Activated CD4-positive, alpha-beta T cell treated with anti-CD3 and anti-CD28 coated beads, Interleukin-2, amount 50 U/mL, for 1 hour (primary cell): Measurements from ENCODE around the gene USP53.
"Not testable (repeated sequence)": the region's sequence is repeated elsewhere in the genome, so short reads cannot be mapped to it uniquely, and the experiment has no call there.

Source experiments
- DNase-seq: peaks from one replicate; pipeline ENCODE4 v3.0.0-alpha.2; 2020

The USP53 gene

DNA sequence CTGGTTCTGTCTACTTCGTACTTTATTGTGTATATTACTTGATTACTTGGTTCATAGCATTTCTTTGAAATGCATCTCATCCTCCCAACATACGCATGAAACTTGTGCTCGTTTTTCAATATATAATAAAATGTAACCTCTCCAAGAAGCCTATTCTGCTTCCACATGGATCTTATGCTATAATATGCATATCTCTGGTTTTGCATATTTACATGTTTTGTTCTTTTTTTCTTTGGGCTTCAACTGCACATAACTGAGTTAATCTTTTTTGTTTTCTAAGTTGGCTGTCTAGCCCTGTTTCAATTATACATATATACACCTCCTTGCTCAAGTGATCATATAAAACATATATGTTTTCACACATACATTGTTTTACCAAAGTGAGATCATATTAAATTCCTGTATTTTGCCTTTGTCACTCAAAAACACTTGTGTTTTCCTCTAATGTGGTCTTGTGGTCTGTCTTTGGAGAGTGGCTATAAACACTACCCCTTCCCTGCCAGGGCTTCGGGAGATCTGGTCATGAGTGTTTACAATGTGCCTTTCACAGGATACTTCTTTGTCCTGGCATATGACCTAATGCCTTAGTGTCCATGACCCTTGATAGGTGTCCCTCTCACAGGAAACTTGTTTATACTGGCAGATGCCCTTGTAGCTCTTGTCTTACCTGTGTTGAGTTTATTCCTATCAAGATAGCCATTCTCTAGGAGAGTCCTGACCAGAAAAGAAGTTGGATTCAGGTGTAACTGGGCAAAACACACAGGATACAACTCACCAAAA, 17.6 kb downstream of the USP53 start:
- no peak for DNase-seq

- DNase-seq = no peak
Observed at GRCh38 chr4:119231491-119231890, 19.0 kb downstream of the USP53 start.

GRCh38 chr4:119232286-119232685, 19.8 kb downstream of the USP53 start:
- no peak for DNase-seq

GRCh38 chr4:119233191-119233590, 20.7 kb downstream of the USP53 start:
- no peak for DNase-seq

- no peak for DNase-seq
Observed at GRCh38 chr4:119233750-119234149, 21.2 kb downstream of the USP53 start.

- DNase-seq = no peak
Observed at GRCh38 chr4:119237201-119237600, 24.7 kb downstream of the USP53 start.

GRCh38 chr4:119237642-119238041, 25.1 kb downstream of the USP53 start:
- DNase-seq = no peak

DNA sequence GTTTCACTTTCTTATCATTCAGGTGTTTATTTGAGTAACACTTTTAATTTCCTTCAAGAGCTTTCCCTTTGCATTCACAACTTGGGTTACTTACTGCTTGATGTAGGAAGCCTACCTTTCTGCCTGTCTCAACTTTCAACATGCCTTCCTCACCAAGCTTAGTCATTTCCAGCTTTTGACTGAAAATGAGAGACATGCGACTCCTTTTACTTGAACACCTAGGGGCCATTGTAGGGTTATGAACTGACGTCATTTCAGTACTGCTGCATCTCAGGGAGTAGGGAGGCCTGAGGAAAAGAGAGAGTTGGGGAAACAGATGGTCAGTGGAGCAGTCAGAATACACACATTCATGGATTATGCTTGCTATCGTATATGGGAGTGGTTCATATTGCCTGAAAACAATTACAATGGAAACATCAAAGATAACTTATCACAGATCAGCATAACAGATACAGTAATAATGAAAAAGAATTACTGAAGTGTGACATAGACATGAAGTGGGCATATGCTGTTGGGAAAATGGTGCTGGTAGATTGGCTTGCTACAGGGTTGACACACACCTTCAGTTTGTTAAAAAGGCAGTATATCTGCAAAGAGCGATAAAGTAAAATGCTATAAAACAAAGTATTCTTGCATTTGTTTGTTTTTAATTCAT, 25.7 kb downstream of the USP53 start:
- no peak for DNase-seq

DNA sequence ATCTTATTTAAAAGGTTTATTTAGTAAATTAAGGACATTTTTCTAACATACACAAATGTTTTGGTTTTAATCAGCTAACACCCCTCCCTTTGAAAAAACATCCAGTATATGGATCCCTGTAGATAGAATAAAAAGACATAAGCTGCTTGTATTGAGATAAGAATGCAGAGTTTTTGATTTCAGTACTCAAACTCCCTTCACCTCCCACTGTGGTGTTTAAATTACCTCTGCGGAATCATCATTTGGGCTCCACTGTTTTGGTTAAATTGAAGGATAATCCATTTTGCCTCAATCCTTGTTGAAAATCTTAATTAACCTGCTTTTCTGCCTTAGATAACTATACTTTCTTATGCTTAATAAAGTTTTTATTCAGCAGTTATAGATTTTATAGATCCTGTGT, 27.6 kb downstream of the USP53 start:
- DNase-seq = no peak

DNA sequence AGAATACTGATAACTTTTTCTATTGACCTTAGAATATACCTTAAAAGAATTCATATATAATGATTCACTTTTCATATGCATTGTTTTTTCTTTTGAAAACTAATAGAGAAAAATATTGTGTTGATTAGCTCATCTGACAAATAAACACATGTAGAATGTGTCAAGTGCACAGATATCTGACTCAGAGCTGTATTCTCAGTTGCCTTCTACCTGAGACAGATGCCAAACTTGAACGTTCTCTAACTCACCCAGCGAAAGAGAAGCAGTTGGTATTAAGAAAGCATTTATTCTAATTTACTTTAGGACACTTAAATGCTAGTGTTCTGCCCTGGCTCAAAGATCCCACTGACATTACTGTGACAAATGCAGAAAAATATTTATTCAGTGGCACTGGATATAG, 28.1 kb downstream of the USP53 start:
- DNase-seq = no peak

DNA sequence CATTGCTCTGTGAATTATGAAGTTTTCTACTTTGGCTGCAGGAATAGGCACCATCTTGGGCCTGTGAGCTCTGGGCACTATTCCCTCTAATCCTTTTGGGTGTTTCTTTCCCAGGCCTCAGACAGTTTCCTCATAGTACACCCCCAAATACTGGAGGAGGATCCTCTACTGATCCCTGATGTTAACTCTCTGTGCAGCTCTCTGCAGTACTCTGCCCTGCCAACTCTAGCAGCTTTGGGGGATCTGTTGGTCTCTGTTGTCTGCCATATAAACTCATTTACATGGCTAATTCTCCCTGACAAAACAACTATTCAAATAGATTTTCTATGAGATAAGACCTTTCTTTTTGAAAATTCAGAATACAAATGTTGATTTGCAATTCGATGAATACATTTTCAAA, 29.9 kb downstream of the USP53 start:
- no peak for DNase-seq

GRCh38 chr4:119243868-119244267, 31.4 kb downstream of the USP53 start:
- no peak for DNase-seq

DNA sequence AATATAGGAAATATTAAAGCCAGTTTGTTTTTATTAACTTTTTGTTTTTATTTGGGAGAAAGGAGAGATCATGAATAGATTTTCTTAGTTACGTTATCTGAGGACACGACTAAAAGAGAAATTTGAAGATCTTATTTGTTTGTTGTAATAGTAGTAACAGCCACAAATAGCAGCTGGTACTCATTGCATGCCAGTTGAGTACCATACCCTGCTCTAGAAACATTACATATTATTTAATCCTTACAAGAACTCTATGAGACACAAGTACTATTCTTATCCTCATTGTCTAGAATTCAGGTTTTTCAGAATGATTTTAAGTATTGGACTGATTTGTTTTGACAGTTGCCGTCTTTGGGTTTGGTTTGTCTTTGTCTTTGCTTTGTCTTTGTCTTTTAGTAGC, 31.8 kb downstream of the USP53 start:
- DNase-seq = no peak

DNA sequence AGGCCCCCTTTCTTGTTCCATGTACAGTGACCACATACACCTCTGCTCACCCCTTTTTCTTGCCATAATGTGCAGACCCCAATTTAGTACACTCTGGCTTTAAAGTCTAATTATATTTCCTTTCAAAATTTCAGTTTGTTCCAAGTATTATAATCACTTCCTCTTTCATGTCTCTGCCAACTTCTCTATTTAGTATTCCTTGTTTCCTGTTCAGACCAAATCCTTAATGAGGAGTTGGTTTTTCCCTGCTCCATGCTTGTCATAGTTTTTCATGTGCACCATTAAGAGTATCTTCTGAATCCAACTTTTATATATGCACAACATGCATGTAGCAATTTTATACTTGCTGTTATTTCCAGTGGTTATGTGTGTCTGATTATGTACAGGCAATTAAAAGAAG, 32.3 kb downstream of the USP53 start:
- no peak for DNase-seq

GRCh38 chr4:119246177-119246733, 33.7 kb downstream of the USP53 start:
- DNase-seq = no peak

DNA sequence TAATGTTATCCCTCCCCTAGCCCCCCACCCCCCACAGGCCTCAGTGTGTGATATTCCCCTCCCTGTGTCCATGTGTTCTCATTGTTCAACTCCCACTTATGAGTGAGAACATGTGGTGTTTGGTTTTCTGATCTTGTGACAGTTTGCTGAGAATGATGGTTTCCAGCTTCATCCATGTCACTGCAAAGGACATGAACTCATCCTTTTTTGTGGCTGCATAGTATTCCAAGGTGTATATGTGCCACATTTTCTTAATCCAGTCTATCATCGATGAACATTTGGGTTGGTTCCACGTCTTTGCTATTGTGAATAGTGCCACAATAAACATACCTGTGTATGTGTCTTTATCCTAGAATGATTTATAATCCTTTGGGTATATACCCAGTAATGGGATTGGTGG, 38.5 kb downstream of the USP53 start:
- DNase-seq = not testable (repeated sequence)

- DNase-seq = not testable (repeated sequence)
Observed at GRCh38 chr4:119255223-119255622, 42.7 kb downstream of the USP53 start.

DNA sequence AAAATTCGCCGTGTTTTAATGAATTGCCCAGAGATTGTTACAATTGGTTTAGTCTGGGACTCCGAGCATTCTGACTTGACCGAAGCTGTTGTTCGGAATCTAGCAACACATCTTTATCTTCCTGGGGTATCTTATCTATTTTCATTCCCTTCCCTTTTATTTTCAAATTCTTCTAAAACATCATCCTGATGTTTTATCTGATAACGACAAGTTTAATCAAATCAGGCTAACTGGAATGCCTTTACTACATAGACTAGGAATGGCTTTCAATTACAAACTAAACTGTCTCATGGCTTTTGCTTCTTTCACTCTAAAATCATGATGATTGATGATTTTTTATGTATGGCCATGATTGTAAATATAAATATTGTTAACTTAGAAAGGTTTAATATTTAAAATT, 48.0 kb downstream of the USP53 start:
- DNase-seq = no peak

DNA sequence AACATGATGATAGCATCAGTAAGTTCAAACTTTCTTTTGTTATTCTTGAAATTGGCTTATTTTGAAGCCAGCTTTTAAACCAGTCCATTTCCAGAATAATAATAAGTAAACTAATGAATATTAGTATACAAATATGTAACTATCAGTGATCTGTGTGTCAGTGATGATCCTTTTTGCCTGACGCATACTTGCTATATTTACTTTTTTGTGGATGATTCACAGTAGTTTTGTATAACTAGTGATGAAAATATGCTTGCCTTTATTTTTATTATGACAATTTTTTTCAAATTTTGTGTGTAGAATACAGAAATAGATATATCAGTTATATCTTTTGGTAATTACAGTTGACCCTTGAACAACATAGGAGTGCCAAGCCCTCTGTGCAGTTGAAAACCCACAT, 49.5 kb downstream of the USP53 start:
- no peak for DNase-seq

GRCh38 chr4:119264743-119265142, 52.2 kb downstream of the USP53 start:
- no peak for DNase-seq

GRCh38 chr4:119266153-119266552, 53.6 kb downstream of the USP53 start:
- DNase-seq = no peak

DNA sequence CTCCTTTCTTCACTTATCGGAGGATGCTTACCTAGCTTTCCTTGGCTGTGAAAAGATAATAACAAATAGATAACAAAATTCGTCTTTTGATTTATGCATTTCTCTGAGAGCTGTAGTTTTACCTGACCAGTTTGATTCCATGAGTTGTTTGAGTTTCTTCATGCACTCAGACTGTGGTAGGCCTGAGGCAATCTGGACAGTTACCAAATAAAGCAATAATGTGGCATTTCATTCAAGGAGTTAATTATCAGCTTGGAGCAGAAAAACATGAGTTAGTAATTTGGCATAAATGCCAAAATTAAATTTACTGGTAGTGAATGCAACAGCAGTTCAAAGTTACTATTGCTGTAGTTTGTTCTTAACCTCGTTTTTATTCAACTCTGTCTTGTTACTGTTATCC, 56.0 kb downstream of the USP53 start:
- no peak for DNase-seq

DNA sequence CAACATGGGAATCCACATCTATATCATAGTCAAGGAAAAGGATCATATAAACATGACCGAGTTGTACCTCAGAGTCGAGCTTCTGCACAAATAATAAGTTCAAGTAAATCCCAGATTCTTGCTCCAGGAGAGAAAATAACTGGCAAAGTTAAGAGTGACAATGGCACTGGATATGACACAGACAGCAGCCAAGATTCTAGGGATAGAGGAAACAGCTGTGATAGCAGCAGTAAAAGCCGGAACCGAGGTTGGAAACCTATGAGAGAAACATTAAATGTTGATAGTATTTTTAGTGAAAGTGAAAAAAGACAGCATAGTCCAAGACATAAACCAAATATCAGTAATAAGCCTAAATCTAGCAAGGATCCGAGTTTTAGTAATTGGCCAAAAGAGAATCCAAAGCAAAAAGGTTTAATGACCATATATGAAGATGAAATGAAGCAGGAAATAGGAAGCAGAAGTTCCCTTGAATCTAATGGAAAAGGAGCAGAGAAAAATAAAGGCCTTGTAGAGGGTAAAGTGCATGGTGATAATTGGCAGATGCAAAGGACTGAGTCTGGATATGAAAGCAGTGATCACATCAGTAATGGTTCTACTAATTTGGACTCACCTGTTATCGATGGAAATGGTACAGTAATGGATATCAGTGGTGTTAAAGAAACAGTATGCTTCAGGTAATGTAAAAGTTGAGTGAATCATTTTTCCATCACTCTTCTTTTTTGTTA, 59.0 kb downstream of the USP53 start:
- no peak for DNase-seq

- not testable (repeated sequence) for DNase-seq
Observed at GRCh38 chr4:119279541-119279940, 67.0 kb downstream of the USP53 start.
